HepG2 (cell line): ENCODE data around the gene BICDL1.

ENCODE experiments used
- ETV6 ChIP-seq: sonication (generic); formaldehyde crosslinking; conservative IDR thresholded peaks from 2 replicates; pipeline ENCODE4 v1.4.0; 2020; ENCODE audit warnings: missing genetic modification reagents
- EZH2 ChIP-seq: conservative IDR thresholded peaks from 2 replicates; pipeline ENCODE4 v1.6.1; 2012; ENCODE audit warnings: mild to moderate bottlenecking, low read depth, low read length, moderate library complexity
- FOXK1 ChIP-seq: sonication (generic); formaldehyde crosslinking; IDR thresholded peaks from 2 replicates; pipeline ENCODE4 v1.4.0; 2020; ENCODE audit warnings: low read depth, missing genetic modification reagents, borderline replicate concordance
- IRF2 ChIP-seq: IDR thresholded peaks from 2 replicates; pipeline ENCODE4 v1.6.1; 2018; ENCODE audit warnings: missing genetic modification reagents, missing compliant biosample characterization
- MAZ ChIP-seq, 2 experiments: sonication (generic) in 1 of 2; formaldehyde crosslinking in 1 of 2; IDR thresholded peaks; 2 replicates each; pipeline versions ENCODE4 v1.5.0 to v1.6.1; 2012 to 2020; ENCODE audit warnings: low read depth in 2 of 2, mild to moderate bottlenecking in 2 of 2, borderline replicate concordance in 1 of 2, improper control_type of control experiment in 1 of 2, low read length in 1 of 2, missing genetic modification reagents in 1 of 2, moderate library complexity in 1 of 2
- MYC ChIP-seq: sonication (generic); formaldehyde crosslinking; IDR thresholded peaks from 2 replicates; pipeline ENCODE4 v1.9.0; 2021; ENCODE audit warnings: missing genetic modification reagents, borderline replicate concordance
- NFYB ChIP-seq: sonication (generic); formaldehyde crosslinking; IDR thresholded peaks from 2 replicates; pipeline ENCODE4 v1.4.0; 2020; ENCODE audit warnings: missing genetic modification reagents
- POLR2A ChIP-seq, 2 experiments: IDR thresholded peaks; 2 replicates each; pipeline ENCODE4 v1.6.1; 2011; ENCODE audit warnings: low read depth in 2 of 2, low read length in 2 of 2, mild to moderate bottlenecking in 1 of 2, moderate library complexity in 1 of 2; ENCODE audit not compliant: insufficient read depth in 1 of 2
- U2AF2 ChIP-seq: fragments of 200-400 bp; formaldehyde crosslinking; IDR thresholded peaks from 2 replicates; pipeline ENCODE4 v1.6.1; 2017; ENCODE audit warnings: low read depth, mild to moderate bottlenecking, low read length
- ZEB1 ChIP-seq: IDR thresholded peaks from 2 replicates; pipeline ENCODE4 v1.6.1; 2012; ENCODE audit warnings: mild to moderate bottlenecking, low read depth, inconsistent platforms; ENCODE audit not compliant: insufficient replicate concordance
- ZNF772 ChIP-seq: sonication (generic); formaldehyde crosslinking; IDR thresholded peaks from 2 replicates; pipeline ENCODE4 v1.5.0; 2020; ENCODE audit warnings: mild to moderate bottlenecking, missing genetic modification reagents
- TF ChIP-seq, protein P1 (sequence below): sonication (generic); formaldehyde crosslinking; IDR thresholded peaks from 2 replicates; pipeline ENCODE4 v1.5.0; 2020; ENCODE audit warnings: mild to moderate bottlenecking, missing genetic modification reagents, moderate library complexity
- TF ChIP-seq, protein P2 (sequence below): IDR thresholded peaks from 2 replicates; pipeline ENCODE4 v1.6.1; 2012; ENCODE audit warnings: inconsistent platforms

DNA sequence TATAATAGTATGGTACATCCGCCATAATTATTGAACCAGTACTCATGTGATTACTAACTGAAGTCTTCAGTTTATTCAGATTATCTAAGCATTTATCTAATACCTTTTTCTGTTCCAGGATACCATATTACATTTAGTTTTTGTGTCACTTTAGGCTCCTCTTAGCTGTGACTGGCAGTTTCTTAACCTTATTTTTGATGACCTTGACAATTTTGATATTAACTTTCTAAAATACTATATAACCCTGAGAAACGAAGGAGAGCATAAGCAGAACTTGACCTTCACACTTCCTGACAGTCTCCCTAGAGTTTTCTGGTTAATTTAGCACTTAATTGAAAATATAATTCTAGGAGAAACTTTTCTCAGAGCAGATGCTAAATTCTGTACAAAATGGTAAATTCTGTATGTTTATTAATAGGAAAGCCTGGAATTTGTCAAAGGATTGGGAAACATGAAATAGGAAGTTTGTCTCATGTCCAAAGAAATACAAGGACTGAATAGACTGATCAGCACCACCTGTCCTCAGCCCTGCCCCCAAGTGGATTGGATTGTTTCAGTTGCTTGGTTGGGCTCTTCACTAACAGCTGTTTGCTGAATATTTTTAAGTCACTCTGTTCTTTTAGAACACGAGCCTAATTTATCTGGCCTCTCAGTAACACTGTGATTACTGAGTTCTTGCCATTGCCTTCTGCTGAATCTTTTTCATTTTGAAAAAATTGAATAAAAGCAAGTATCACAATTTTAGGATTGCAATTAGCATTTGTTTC is 6.0 kb downstream of the BICDL1 start:
- TF ChIP-seq MAZ (IDR thresholded peaks at IDR 0.05; ENCODE audit: borderline replicate concordance, low read depth, low read length) (no peak), MAZ (CRISPR knock-in tag; IDR thresholded peaks at IDR 0.05; ENCODE audit: low read depth) (no peak), EZH2 (no peak), ZEB1 (no peak), IRF2 (CRISPR knock-in tag) (no peak), ZNF772 (CRISPR knock-in tag) (no peak), FOXK1 (no peak), U2AF2 (no peak), NFYB (no peak), ETV6 (CRISPR knock-in tag) (no peak), MYC (CRISPR knock-in tag) (no peak), POLR2A (IDR thresholded peaks at IDR 0.05; ENCODE audit: insufficient read depth in 1 of 2, low read depth in 2 of 2, low read length in 2 of 2) (no peak)
- TF ChIP-seq, protein P1, sequence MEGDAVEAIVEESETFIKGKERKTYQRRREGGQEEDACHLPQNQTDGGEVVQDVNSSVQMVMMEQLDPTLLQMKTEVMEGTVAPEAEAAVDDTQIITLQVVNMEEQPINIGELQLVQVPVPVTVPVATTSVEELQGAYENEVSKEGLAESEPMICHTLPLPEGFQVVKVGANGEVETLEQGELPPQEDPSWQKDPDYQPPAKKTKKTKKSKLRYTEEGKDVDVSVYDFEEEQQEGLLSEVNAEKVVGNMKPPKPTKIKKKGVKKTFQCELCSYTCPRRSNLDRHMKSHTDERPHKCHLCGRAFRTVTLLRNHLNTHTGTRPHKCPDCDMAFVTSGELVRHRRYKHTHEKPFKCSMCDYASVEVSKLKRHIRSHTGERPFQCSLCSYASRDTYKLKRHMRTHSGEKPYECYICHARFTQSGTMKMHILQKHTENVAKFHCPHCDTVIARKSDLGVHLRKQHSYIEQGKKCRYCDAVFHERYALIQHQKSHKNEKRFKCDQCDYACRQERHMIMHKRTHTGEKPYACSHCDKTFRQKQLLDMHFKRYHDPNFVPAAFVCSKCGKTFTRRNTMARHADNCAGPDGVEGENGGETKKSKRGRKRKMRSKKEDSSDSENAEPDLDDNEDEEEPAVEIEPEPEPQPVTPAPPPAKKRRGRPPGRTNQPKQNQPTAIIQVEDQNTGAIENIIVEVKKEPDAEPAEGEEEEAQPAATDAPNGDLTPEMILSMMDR (CRISPR knock-in tag): no peak
- TF ChIP-seq, protein P2, sequence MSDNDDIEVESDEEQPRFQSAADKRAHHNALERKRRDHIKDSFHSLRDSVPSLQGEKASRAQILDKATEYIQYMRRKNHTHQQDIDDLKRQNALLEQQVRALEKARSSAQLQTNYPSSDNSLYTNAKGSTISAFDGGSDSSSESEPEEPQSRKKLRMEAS: no peak
